GM21717 (cell line): Measurements from ENCODE around the gene LRP5.
A peak's percentile ranks its signal among the peaks of the same experiment; 100 is the strongest.

Experiments
- ATAC-seq: cut with Tn5 transposase; IDR thresholded peaks from one replicate; pipeline ENCODE4 v1.9.1; 2021; ENCODE audit warnings: mild to moderate bottlenecking, moderate library complexity; ENCODE audit not compliant: unreplicated experiment

The LRP5 gene

GRCh38 chr11:68369756-68370155, 57.4 kb downstream of the LRP5 start:
- no peak for ATAC-seq

- peak; percentile 75 for ATAC-seq
These were observed 58.1 kb downstream of the LRP5 start for GRCh38 chr11:68370211-68371111.

- no peak for ATAC-seq
These were observed 59.0 kb downstream of the LRP5 start for GRCh38 chr11:68371171-68372041.

GRCh38 chr11:68372114-68372513, 59.7 kb downstream of the LRP5 start:
- ATAC-seq, result no peak

- ATAC-seq, result no peak
These were observed 60.2 kb downstream of the LRP5 start for GRCh38 chr11:68372625-68373024.

- ATAC-seq, result no peak
These were observed 60.9 kb downstream of the LRP5 start for GRCh38 chr11:68373189-68373814.

GRCh38 chr11:68373815-68374501, 61.6 kb downstream of the LRP5 start:
- no peak for ATAC-seq

GRCh38 chr11:68374531-68374930, 62.1 kb downstream of the LRP5 start:
- no peak for ATAC-seq

- ATAC-seq, result no peak
These were observed 62.9 kb downstream of the LRP5 start for GRCh38 chr11:68375337-68375736.

- no peak for ATAC-seq
These were observed 63.4 kb downstream of the LRP5 start for GRCh38 chr11:68375766-68376165.

- ATAC-seq, result no peak
These were observed 65.0 kb downstream of the LRP5 start for GRCh38 chr11:68377389-68377795.

- no peak for ATAC-seq
These were observed 66.8 kb downstream of the LRP5 start for GRCh38 chr11:68379206-68379605.

- no peak for ATAC-seq
These were observed 68.6 kb downstream of the LRP5 start for GRCh38 chr11:68380786-68381622.

GRCh38 chr11:68381716-68382115, 69.3 kb downstream of the LRP5 start:
- no peak for ATAC-seq

- ATAC-seq, result no peak
These were observed 70.1 kb downstream of the LRP5 start for GRCh38 chr11:68382358-68382998.

- no peak for ATAC-seq
These were observed 71.6 kb downstream of the LRP5 start for GRCh38 chr11:68383976-68384501.

GRCh38 chr11:68384530-68385081, 72.2 kb downstream of the LRP5 start:
- ATAC-seq, result no peak

- ATAC-seq, result no peak
These were observed 72.7 kb downstream of the LRP5 start for GRCh38 chr11:68385128-68385527.
